GM18508 (cell line): ENCODE measurements around the gene ALG13.
"Not testable (repeated sequence)": the region's sequence is repeated elsewhere in the genome, so short reads cannot be mapped to it uniquely, and the experiment has no call there.

ENCODE experiments used
- ATAC-seq: cut with Tn5 transposase; IDR thresholded peaks from one replicate; pipeline ENCODE4 v1.9.1; 2021; ENCODE audit warnings: moderate number of reproducible peaks; ENCODE audit not compliant: insufficient read depth, unreplicated experiment

The ALG13 gene

GRCh38 chrX:111743316-111743715 lies 62.3 kb downstream of the ALG13 start:
- no peak for ATAC-seq

- no peak for ATAC-seq
Measured at GRCh38 chrX:111756486-111756885, 75.5 kb downstream of the ALG13 start.

- no peak for ATAC-seq
Measured at GRCh38 chrX:111759686-111760085, 78.7 kb downstream of the ALG13 start.

GRCh38 chrX:111761578-111762135 lies 80.7 kb downstream of the ALG13 start:
- ATAC-seq: no peak

- ATAC-seq: no peak
Measured at GRCh38 chrX:111778591-111778990, 97.6 kb downstream of the ALG13 start.

GRCh38 chrX:111779582-111779981 lies 98.6 kb downstream of the ALG13 start:
- ATAC-seq: no peak

GRCh38 chrX:111784667-111785066 lies 103.7 kb downstream of the ALG13 start:
- ATAC-seq: no peak

- ATAC-seq: not testable (repeated sequence)
Measured at GRCh38 chrX:111790054-111790453, 109.1 kb downstream of the ALG13 start.
